HG02852 (cell line): Measurements from ENCODE around the gene ALDH1B1.
"Not testable (repeated sequence)": the region's sequence is repeated elsewhere in the genome, so short reads cannot be mapped to it uniquely, and the experiment has no call there.

Experiments
- ATAC-seq: cut with Tn5 transposase; IDR thresholded peaks from one replicate; pipeline ENCODE4 v1.9.1; 2021; ENCODE audit warnings: mild to moderate bottlenecking, moderate library complexity; ENCODE audit not compliant: unreplicated experiment

Gene ALDH1B1

DNA sequence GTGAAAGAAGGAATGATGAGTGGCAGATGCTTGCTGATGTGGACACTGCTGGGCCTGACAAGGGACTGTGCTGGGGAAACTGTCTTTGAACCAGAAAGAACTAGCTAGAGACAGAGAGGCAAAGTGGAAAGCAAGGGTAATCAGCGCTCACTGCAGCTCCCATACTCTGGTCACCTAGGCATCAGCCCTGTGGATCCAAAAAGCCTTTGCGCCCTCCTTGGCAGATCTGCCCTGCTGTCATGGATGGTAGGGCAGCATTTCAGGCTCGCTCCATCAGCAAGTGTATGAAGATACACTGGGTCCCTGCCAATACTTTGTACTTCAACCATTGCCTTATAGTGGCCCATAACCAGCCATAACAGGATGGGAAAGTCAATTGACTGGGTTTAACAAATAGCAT is 6.6 kb upstream of the ALDH1B1 start:
- ATAC-seq: no peak

DNA sequence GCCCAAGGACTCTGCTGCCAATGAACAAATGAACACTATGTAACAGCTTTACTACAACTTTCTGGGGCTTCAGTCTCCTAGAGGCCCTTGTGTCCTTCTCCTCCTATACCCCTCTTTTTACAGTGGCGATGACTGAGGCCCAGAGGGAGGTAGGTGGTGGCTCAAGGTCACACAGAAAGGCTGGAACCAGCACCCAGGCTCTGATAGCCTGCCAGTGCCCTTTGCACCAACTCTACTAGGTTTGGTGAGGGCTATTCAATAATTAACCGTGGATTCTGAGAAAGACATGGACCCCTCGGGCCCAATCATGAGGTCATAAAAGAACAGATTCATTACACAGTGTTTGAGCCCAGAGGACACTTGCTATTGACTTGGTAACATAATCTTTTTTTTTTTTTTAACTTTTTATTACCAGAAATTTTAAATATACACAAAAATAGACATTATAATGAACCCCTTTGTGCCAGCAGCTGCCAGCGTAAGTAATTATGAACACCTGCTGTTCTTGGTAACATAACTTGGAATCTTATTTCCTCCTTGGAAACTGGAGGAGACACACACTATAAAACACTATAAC is 6.1 kb upstream of the ALDH1B1 start:
- ATAC-seq: no peak

DNA sequence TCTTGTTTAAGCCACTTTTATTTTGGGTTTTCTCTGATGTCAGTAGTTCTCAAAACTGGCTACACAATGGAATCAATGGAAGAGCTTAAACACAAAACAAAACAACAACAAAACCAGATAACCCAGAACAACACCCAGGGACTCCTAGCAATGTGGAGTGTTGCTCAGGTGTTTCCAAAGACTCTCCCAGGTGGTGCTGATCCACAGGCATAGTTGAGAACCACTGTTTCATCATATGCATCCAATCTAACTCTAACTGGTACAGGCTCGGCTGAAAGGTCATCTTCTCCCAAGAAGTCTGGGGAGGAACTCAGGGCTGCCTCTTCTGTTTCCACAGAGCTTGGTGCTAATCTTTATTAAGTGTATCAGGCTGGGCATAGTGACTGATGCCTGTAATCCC is 5.4 kb upstream of the ALDH1B1 start:
- ATAC-seq: no peak

DNA sequence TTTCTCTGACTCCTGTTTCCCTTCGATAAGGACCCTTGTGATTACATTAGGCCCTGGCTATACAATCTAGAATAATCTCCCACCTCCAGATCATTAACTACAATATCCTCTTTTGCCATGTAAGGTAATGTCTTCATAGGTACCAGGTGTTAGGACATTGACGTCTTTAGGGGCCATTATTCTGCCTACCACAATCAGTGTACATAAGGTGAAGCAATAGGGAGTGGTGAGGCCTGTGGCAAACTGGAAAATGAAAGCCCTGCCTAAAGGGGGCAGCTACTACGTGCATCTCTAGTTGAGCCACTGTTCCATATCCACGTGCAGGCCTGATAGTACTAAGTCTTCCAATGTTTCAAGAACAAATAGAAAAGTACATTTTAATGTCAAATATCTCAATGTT is 4.8 kb upstream of the ALDH1B1 start:
- no peak for ATAC-seq

DNA sequence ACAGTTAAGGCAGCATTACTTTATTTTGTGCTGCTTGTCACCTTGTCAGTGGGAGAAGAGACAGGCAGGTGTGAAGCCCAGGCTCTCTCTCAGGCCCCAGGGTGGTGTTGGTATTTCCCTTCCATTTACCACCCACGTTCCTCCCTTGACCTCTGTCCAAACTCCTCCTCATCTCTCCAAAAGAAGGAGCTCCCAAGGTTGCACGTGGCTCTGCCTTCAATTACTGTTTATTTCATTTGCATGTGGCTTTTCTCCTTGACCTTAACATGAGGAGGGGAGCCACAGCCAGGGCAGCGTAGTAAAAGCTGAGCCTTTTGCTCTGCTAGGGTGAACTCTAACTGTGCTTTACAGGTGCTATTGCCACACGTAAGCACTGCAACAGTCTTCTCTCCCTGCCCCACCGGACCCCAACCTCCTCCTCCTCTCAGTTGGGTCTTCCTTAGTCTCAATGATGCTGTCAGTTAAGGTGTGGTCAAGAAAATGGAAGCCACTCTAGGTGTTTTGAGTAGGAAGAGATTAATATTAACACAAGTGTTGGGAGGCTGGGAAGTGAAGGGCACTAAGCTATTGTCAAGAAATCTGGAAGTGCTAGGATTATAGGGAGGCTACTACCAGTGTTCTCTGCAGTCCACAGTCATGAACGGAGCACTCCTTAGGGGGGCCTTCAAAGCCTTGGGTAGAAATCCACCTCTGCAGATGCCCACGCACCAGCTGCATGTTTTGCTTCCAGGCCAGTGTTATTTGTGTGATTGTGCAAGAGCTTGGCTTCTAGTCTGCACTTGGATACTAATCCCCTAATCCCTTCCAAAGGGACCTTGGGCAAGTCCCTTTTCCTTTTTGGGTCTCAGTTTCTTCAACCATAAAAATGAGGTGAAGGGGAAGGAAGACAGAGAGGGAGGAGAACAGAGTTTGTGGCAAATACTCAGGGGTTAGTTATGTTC is 3.9 kb upstream of the ALDH1B1 start:
- no peak for ATAC-seq

DNA sequence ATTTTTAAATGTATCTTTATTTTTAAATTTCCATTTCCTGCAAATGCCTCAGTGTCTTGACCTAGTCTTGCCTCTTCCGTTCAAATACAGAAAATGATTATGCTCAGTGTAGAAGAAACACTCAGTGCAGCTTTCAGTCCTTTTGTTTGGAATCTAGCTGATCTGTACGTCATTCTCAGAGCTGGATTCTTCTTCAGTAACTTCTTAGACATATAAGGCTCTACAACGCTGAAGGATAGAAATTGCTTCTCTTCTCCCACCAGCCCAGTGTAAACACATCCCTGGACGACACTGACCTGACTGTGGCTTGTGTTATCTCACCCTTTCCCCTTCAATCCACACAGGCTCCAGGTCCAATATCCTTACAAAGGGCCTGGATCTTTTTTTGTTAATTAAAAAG is 3.2 kb upstream of the ALDH1B1 start:
- ATAC-seq: no peak

DNA sequence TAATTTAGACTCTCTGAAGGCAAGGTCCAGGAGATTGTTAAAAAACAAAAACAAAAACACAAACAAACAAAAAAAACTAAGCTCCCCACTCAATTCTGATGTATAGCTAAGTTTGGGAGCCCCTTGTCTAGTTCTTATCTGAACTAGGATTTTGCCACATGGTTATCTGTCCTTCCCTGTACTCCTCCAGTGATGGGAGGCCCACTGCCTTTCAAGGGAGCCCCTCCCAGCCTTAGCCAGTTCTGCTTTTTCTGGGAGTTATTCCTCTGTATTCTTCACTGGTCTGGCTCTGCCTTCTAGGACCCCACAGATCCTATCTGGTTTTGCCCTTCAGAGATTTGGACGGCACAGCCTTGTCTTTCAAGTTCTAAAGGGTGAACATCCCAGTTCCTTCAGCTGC is 2.1 kb upstream of the ALDH1B1 start:
- no peak for ATAC-seq

DNA sequence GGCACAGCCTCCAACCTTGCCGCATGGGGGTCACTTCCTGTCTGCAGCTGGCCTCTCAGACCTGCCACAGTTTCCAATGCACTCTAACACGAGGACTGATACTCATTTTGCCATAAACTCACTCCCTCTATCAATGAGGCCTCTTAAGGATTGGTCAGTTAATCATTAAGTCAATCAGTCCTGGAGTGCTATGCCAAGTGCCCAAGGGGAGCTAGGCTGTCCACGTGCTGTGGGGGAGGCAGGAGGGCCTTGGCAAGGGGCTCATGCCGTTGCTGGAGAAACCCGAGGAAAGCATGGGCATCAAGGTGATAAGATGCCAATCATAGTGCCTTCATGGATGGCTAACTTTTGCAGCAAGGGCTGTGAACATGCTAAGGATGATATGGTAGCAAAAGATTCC is 1.7 kb upstream of the ALDH1B1 start:
- ATAC-seq: no peak

DNA sequence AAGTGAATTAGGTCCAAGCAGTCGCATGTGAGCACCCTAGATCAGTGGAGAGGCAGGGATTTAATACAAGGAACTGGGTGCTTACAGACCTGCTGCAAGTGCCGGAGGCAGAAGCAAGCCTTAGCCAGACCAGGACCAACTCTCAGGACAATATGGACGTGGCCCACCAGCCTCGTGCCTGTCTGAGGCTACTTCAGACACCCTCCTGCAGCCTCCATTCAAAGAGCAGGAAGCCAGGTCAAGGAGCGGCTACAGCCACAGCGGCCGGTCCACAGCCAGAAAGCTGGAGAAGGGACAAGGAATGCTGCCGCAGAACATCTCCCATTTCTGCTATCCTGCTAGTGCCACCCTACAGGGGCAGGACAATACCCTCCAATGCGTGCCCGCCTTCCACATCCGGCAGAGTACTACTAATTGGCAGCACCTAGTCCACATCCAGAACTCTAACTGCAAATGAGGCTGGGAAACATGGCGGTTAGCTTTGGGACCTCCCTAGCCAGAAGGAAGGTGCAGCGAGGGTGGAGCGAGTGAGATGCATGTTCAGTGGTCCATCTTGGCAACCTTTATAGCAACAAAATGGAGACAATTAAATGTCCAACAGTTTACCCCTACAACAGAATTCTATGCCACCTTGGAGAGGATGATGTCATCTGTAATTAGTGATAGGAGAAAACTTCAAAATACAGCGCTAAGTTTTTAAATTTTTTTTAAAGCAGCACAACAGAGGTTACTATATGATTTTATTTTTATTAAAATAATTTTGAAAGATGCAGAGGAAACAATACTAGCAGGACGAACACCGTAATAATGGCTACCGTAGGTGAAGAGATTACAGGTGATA is 1.0 kb upstream of the ALDH1B1 start:
- no peak for ATAC-seq

DNA sequence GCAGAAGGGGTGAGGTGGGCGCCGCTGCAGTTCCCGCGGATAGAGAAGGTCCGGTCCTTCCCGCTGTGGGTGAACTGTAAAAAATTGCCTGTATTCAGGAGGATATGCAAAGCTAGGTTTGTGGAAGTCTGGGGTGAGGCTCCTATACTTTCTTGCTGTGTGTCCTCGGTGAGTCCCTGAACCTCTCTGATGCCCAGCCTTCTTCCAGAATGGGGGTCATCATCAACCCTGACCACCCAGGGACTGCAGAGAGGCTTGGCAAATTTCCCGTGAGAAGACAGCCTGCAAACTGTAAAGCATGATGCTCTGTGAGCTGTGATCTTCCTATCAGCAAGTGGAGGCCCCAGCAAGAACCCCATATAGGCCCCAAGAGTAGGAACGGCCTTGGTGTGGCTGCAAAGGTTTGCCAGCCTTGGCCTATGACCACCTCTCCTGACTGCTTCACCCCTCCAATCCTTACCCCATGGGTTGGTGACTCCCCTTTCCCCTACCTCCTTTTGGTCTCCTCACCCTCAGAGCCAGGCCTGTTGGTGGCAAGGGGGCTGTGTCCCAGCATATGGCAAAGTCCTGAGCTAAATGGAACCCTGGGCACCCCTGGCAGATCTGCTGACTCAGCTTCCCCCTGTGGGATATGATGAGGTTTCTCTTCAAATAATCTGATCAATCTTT is 760 bp downstream of the ALDH1B1 start:
- ATAC-seq: no peak

DNA sequence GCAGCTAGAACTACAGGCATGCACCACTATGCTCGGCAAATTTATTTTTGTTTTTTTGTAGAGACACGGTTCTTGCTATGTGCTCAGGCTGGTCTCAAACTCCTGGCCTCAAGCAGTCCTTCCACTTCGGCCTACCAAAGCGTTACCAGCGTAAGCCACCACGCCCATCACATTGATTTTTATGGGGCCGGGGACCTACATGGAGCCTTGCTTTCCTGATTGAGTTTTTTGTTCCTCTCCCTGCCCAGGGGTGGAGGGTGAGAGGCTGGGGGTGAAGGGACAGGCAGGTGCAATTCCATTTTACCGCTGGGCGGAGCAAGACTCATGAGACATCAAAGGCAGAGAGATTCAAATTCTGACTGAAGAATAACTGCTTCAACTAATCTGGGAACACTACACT is 1.9 kb downstream of the ALDH1B1 start:
- ATAC-seq: no peak

DNA sequence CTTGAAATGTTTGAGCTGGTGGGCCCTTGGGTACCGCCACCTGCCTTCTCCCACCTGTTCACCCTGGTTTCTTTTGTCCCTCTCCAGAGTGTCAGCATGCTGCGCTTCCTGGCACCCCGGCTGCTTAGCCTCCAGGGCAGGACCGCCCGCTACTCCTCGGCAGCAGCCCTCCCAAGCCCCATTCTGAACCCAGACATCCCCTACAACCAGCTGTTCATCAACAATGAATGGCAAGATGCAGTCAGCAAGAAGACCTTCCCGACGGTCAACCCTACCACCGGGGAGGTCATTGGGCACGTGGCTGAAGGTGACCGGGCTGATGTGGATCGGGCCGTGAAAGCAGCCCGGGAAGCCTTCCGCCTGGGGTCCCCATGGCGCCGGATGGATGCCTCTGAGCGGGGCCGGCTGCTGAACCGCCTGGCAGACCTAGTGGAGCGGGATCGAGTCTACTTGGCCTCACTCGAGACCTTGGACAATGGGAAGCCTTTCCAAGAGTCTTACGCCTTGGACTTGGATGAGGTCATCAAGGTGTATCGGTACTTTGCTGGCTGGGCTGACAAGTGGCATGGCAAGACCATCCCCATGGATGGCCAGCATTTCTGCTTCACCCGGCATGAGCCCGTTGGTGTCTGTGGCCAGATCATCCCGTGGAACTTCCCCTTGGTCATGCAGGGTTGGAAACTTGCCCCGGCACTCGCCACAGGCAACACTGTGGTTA is 3.3 kb downstream of the ALDH1B1 start:
- ATAC-seq: no peak

DNA sequence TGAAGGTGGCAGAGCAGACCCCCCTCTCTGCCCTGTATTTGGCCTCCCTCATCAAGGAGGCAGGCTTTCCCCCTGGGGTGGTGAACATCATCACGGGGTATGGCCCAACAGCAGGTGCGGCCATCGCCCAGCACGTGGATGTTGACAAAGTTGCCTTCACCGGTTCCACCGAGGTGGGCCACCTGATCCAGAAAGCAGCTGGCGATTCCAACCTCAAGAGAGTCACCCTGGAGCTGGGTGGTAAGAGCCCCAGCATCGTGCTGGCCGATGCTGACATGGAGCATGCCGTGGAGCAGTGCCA is 3.8 kb downstream of the ALDH1B1 start:
- ATAC-seq: no peak

DNA sequence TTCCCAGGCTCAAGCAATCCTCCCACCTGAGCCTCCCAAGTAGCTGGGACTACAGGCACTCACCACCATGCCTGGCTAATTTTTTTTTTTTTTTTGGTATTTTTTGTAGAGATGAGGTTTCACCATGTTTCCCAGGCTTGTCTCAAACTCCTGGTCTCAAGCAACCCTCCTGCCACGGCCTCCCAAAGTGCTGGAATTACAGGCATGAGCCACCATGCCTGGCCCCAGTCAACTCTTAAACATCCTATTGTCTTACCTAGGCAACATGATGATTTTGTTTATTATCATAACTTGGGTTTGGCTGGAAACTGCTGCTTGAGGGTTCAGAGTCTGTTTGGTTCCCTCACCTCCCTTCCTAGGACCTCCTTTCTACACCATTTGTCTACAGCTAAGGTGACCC is 6.7 kb downstream of the ALDH1B1 start:
- ATAC-seq: not testable (repeated sequence)

DNA sequence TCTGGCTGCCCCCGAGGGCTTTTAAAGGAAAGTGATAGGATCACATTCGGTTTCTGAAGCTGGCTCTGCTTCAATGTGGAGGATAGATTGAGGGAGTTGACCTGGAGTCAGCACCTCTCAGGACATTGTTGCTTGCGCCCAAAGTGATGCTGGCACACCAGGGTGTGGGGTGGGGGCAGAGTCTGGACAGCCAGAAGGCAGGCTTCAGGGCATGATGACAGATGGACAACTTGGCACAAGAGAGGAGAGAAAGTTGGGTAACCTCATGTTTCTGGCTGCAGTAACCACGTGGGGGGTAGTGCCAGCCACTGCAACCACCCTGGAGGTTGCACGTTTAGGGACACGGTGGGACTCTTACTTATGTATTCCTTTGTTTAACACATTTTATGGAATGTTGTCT is 9.5 kb downstream of the ALDH1B1 start:
- ATAC-seq: no peak

DNA sequence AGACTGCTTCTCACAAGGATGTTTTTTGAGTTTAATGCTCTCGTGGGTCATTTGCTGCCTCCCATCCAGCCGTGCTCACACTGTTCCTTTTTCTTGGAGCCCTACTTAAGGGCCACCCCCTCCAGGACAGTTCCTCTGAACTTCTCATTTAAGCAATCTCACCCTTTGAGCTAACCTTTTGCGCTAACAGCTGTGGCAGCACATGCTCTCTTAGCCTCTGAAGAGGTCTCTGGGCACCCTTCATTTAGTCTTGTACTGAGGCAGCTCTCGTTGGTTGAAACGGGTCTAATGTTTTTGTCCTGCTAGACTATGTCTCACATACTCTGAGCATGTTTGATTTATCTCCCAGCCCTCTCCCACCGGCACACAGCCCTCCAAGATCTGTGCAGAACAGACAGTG is 11.8 kb downstream of the ALDH1B1 start:
- ATAC-seq: no peak

DNA sequence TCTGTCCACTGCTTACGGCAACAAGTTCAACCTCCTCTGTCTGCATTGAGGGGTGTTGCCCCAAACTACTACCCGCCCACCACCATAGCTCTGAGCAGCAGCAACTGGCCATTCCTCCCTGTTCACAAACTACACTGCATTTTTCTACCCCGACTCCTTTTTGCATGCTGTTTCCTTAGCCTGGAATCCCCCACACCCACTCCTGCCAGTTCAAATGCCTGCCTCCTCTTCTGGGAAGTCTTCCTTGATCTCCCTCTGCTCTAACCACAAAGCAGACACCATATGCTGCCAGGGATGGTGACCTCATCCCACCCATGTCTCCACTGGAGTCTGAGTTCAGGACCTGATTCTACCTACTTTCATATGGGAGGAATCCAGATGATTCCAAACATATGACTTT is 13.3 kb downstream of the ALDH1B1 start:
- ATAC-seq: no peak

DNA sequence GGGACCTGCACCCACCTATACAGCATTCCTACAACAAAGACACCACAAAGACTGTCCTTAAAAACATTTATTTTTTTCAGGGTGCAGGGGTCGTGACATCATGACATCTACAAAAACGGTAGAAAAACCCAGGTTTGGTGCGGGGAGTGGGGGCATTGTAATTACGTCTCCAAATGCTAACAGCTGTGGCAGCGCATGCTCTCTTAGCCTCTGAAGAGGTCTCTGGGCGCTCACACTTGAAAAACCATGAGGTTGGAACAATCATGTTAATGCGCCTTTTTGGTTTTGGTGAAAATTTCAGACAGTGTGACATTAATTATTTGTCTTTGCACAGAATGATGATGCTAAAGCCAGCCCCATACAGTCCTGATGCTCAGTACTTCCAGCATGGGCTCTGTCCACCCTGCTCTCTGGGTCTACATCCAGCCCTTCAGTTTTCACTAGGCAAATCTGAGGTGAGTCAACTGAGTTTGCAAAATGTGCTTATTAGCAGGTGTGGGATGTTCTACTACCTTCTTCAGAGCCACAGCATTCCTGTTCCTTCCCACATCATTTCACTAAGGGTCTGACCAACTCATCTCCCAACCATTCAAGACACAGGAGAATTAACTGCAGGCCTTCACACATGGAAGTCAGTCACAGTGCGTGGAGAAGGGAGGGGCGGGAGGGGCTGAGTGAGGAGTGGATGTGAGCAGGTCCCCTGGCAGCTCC is 14.1 kb downstream of the ALDH1B1 start:
- ATAC-seq: no peak

DNA sequence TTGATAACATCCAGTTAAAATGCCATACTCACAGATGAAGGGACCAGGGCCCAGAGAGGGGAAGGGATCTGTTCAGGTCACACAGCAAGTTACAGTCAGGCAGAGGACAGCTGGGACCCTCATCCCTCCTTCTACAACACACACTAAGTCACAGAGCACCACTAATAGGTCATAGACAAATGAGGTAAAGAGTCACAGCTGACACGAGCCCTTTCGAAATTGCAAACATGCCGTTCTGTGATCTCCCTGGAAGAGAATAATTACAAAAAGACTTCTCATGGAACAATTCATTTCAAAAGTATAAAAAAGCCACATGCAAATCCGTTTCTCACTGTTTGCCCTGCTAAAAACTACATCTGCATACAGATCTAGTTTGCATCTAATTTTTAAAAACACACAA is 16.2 kb downstream of the ALDH1B1 start:
- peak; percentile 59 for ATAC-seq

DNA sequence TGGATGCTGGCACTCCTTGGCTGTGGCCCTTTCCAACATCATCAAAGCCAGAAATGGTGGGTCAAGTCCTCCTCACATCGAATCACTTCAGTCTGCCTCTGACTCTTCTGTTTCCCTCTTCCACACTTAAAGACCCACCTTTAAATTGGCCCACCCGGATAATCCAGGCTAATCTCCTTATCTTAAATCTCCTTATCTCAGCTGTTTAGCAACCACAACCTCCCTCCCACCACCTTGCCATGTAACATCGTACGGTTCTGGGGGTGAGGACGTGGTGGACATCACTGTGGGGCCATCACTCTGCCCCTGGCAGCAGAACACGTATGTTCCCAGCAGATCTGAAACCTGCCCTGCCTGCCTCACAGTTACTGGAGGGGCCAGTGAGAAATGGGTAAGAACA is 20.2 kb downstream of the ALDH1B1 start:
- ATAC-seq: no peak
